ENCODE results near the gene PUDP. TPM values are rescaled to one million over a fixed set of nuclear protein-coding genes. Genes with fewer than 3 reads are reported as not detected.

PUDP gene
- total and polyA plus RNA-seq, 2 experiments from 2014 or later = 22.6 to 32.8 TPM

GRCh38 chrX:7127056-7127455, 20.9 kb downstream of the PUDP start:
- no peak for TF ChIP-seq EZH2 (IDR thresholded peaks at IDR 0.05; ENCODE audit: borderline replicate concordance)
- TF ChIP-seq EZH2phosphoT487 (IDR thresholded peaks at IDR 0.05; ENCODE audit: low read depth, severe bottlenecking, unreplicated experiment) = no peak
- no peak for TF ChIP-seq CTCF (IDR thresholded peaks at IDR 0.05; ENCODE audit: poor library complexity)
- DNase-seq (ENCODE audit: low spot score) = no peak
- WGBS (ENCODE audit: low lambda C conversion rate, missing lambda C conversion rate) = 53% methylated on average over 2 of the region's 2 CpGs
- Histone ChIP-seq H3K4me2 (no peak overlapping the region), H3K79me2 (peaks cover 26% of the 10 kb centered on the region), H3K27ac (no peak overlapping the region), H4K20me1 (ENCODE audit: insufficient read depth, poor library complexity, severe bottlenecking) (no peaks in the 10 kb centered on the region), H2AFZ (no peak overlapping the region), H3K4me1 (ENCODE audit: insufficient read depth) (no peaks in the 10 kb centered on the region), H3K9me2 (replicated peaks; ENCODE audit: insufficient read depth) (no peaks in the 10 kb centered on the region), H3K4me3 (no peak overlapping the region), H3K27me3 (no peaks in the 10 kb centered on the region), H3K36me3 (replicated peaks; ENCODE audit: insufficient read depth, low read depth) (no peaks in the 10 kb centered on the region), H3K9me3 (ENCODE audit: low read depth) (no peaks in the 10 kb centered on the region)

GRCh38 chrX:7120878-7121219, 27.1 kb downstream of the PUDP start:
- Histone ChIP-seq H3K27ac (peak overlapping the region; percentile 61), H3K36me3 (replicated peaks; ENCODE audit: insufficient read depth, low read depth) (no peaks in the 10 kb centered on the region), H4K20me1 (ENCODE audit: insufficient read depth, poor library complexity, severe bottlenecking) (no peaks in the 10 kb centered on the region), H3K4me3 (no peak overlapping the region), H3K9me2 (replicated peaks; ENCODE audit: insufficient read depth) (no peaks in the 10 kb centered on the region), H3K9me3 (ENCODE audit: low read depth) (no peaks in the 10 kb centered on the region), H3K4me1 (ENCODE audit: insufficient read depth) (peaks cover 6% of the 10 kb centered on the region), H2AFZ (no peak overlapping the region), H3K27me3 (no peaks in the 10 kb centered on the region), H3K4me2 (no peak overlapping the region), H3K79me2 (peaks cover 18% of the 10 kb centered on the region)
- TF ChIP-seq EZH2 (IDR thresholded peaks at IDR 0.05; ENCODE audit: borderline replicate concordance) (no peak), CTCF (IDR thresholded peaks at IDR 0.05; ENCODE audit: poor library complexity) (no peak), EZH2phosphoT487 (IDR thresholded peaks at IDR 0.05; ENCODE audit: low read depth, severe bottlenecking, unreplicated experiment) (no peak)
- DNase-seq (ENCODE audit: low spot score) = no peak
- WGBS (ENCODE audit: low lambda C conversion rate, missing lambda C conversion rate) = 47% methylated on average over 2 of the region's 2 CpGs

GRCh38 chrX:7119950-7120877, 27.7 kb downstream of the PUDP start:
- H3K27ac ChIP-seq = peak overlapping the region; percentile 61
- H3K36me3 ChIP-seq (replicated peaks; ENCODE audit: insufficient read depth, low read depth) = no peaks in the 10 kb centered on the region
- no peaks in the 10 kb centered on the region for H3K9me3 ChIP-seq (ENCODE audit: low read depth)
- H3K4me3 ChIP-seq = no peak overlapping the region
- H3K79me2 ChIP-seq = peaks cover 17% of the 10 kb centered on the region
- TF ChIP-seq CTCF (IDR thresholded peaks at IDR 0.05; ENCODE audit: poor library complexity) (no peak), EZH2 (IDR thresholded peaks at IDR 0.05; ENCODE audit: borderline replicate concordance) (no peak), EZH2phosphoT487 (IDR thresholded peaks at IDR 0.05; ENCODE audit: low read depth, severe bottlenecking, unreplicated experiment) (no peak)
- H3K27me3 ChIP-seq = no peaks in the 10 kb centered on the region
- WGBS (ENCODE audit: low lambda C conversion rate, missing lambda C conversion rate) = 66% methylated on average over 7 of the region's 7 CpGs
- no peak overlapping the region for H2AFZ ChIP-seq
- peak overlapping the region; percentile 59 for H3K4me2 ChIP-seq
- H3K4me1 ChIP-seq (ENCODE audit: insufficient read depth) = peaks cover 6% of the 10 kb centered on the region
- H4K20me1 ChIP-seq (ENCODE audit: insufficient read depth, poor library complexity, severe bottlenecking) = no peaks in the 10 kb centered on the region
- no peaks in the 10 kb centered on the region for H3K9me2 ChIP-seq (replicated peaks; ENCODE audit: insufficient read depth)
- peak; percentile 23 for DNase-seq (ENCODE audit: low spot score)
